Measurements from ENCODE around the gene PPP2R5D.

The PPP2R5D gene

DNA sequence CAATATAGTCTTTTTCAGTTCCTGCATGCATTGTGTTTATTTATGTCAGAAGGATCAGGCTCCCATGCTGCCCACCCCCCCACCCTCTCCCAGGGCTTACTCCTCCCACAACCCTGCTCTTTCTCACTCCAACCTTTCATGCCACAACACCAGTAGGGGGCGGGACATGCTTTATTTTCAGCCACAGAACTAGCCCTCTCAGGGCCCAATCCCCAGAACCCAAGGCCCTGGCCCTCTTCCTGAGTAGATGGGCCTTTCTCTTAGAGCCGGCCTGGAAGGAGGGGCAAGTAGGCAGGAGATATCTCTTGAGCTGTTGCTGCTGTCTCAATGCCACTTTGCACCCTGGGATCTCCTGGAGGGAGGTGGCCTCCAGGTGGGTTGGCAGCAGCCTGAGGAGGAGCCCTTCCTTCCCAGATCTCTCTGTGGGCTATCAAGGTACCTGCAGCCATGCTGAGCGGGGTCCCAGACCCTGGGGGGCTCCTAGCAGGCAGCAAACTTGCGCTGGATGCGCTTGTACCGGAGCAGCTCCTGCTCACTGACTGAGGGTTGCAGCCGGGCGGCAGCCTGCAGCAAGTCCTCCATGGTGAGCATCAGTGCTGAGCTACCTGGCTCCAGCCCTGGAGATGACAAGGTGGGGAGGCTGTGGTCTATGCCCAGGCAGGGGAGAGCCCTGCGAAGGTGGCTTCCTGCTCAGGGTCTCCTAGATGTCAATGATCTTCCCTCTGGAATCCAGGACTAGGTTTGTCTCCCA is 20.3 kb upstream of the PPP2R5D start:
- peak; percentile 26 for DNase-seq

DNA sequence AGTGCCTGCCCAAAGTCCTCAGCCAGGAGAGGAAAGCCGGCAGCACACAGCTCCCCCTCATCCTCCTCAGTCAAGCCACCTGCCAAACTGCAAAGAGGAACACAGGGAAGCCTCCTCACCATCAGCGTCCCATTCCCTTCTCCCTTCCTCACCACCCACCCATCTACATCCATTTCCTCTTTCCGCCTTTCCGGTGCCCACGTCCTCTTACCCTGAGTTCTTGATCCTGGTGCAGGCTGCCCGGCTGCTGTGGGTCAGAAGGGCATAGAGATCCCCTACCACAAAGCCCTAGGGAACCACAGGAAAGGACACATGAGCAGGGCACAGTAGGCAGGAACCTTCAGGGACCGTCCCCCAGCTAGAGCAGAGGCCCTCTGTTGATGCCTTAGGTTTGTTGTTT is 17.8 kb upstream of the PPP2R5D start:
- DNase-seq = no peak

DNA sequence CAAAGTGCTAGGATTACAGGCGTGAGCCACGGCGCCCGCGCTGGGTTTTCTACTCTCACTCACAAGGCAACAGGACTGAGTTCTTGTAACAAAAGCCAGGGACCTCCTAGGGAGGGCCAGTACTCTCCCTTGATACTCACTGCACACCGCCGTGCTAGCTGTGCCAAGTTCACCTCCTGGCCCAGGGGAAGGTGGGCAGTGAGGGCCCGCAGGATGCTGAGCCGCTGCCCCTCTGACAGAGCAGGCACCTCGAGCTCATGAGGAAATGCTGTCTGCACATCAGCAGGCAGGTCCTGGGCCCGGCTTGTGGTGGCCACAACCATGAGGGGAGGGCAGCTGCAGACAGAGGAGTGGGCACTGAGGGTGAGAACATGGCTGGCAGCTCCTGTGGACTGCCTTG is 17.1 kb upstream of the PPP2R5D start:
- DNase-seq = no peak

DNA sequence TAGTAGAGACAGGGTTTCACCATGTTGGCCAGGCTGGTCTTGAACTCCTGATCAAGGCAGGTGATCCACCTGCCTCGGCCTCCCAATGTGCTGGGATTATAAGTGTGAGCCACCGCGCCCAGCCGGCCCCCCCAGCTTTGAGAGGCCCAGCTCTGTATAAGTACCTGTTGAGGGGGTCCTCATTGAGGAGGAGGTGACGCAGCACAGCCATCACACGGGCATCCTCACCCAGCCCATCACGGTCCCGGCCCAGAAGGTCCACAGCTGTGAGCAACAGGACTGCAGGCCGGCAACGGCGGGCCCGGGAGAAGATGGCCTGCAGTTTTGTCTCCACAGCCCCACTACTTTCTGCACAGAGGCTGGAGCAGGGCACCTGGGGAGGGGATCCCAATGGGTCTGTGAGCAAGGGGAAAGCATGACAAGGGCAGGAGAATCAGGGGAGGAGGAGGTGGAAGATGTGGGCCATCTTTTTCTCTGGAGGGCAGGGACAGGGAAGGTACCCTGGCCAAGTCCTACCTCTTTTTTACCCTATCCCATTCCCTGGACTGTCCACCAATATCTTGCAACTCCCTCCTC is 16.2 kb upstream of the PPP2R5D start:
- DNase-seq = no peak

DNA sequence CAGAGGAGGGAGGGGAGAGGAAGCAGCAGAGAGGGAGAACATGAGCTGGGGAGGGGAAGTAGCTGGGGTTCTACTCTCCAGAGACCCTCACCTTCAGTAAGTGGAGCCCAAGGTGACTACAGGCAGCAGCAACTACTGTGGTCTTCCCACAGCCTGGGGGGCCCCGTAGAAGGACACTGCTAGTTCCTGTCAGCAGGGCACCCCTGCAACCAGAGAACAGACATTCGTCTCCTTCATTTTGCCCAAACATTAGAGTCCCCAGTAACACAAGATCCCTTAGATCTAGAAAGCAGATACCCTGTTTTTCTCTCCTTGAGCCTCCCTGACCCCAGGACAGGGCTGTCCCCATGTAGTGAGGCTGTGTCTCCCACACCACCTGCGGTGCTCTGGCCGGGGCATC is 15.6 kb upstream of the PPP2R5D start:
- no peak for DNase-seq

DNA sequence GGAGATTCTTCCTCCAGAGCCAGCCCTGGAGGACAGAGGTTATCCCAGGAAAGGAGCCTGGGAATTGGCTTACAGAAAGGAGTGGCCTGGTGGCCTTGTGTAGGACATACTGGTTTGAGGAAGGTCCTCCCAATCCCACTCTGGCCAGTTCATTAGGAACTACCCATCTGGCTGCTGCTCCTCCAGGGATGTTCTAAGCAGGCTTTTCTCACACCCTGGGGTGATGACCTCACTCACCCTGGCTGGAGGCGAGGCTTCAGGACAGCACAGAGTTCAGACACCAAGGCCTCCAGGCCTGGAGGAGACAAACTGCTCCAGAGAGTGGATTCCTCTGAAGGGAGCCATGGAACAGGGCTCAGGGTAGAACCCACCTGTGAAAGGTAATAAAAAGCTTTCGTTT is 14.9 kb upstream of the PPP2R5D start:
- no peak for DNase-seq

DNA sequence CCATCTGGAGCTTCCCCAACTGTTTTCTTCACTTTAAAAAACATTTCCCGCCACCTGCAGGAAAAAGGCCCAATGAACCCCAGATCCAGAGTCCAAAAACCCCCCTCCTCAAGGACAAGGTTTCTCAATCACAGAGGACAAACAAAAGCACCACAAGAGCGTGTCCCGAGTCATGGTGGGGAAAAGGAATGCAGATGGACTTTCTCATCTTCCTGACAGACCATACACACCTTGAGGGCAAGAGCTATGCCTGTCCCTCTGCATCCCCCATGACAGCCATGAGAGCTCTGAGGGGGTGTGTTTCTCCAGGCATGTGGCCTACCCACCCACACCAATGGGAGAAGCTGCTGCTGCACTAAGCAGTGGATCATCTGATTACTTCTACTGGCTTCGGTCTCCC is 14.4 kb upstream of the PPP2R5D start:
- no peak for DNase-seq

DNA sequence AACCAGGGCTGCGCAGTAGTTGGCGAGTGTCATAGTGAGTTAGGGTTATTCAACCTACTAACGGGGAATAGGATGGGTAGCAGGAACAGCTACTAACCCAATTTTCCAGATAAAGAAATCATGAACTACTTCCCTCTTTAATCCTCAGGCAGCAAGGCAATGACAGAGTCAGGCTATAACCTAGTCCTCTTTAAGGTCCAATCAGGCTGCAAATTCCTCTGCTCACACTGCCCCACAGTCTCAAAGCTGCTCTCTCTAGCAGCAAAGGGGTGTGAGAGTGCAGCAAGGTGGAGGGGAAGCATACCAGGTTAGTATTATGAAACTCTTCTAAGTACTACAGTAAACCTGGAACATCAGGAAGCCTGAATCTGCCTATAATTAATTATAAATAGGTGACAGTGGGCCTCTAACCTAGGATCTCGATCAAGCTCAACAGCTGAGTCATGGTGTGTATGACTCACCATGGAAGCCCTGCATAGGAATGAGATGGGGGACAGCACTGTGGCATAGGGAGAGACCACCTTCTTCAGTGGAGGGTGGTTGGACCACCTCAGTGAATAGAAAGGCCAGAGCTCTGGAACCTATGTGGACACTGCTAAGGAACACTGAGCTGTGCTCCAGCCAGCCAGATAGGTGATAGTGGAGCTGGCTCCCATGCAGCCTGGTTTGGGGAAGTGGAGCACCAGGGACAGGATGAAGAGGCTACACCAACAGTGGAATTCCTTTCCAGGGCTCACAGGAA is 13.3 kb upstream of the PPP2R5D start:
- no peak for DNase-seq

DNA sequence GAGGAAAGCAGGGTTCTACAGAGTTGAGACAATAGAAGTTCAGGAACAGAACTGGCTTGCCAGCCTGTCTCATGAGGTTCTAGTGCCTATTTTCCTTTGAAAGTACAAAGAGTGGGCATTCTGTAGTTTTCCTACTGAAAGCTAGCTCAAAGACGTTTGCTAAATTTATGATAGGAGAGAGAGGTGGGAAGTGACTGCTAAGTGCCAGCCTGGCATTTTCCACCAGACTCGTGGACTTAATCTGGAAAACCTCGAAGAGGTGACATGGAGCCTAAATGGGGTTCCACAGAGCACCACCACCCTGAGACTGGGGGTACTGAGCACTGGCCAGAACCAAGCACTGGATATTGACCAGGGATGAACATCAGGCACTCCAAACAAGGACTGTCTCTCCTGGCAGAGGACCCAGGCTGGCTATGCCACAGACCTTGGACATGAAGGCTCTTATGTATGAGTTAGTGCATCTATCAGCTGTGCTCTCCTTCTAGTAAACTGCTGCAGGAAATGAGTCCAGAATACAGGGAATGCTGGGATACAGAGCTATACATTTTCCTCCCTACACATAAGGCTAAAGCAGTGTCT is 12.5 kb upstream of the PPP2R5D start:
- DNase-seq = no peak

DNA sequence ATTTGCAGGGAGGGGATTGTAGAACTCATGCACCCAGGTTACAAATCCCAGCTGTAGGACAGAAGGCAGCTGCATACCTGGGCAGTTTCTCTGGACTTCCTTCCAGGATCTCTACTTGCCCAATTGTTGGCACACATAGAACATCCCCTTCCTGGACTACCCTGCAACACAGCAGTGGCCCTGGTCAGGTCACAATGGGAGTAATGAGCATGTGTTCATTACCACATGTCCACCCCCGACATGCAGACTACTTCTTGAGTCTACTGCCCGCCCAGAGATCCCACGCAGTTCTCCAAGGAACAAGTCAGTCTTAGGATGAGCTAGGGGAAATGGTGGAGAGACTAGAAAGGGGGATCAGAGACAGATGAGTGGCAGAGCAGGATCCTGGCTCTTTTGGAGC is 10.4 kb upstream of the PPP2R5D start:
- DNase-seq = no peak

DNA sequence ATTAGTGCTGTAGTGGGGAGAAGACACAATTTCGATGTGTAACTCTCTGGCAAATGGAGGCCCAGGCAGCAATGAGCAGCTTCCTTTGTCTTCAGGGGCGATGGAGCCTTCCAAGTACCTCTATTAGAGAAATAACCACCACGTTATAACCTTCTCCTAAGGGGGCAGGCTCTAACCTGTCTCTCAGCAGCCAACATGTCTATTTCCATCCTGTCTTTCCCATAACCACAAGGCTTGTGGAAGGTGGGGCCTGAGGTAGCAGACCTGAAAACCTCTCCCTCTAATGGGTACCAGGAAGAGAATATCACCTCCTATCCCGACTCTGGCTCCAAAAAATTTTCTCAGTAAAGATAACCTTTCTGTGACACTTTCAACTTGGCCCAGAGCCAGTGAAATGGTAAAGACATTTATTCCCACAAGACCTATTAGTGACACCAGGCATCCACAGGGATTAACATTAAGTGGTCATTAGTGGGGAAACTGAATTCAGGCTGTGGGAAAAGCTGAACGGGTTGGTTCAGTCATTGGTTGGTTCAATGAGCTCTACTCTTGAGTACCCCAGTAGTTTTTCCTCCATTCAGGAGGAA is 9.4 kb upstream of the PPP2R5D start:
- DNase-seq = no peak

DNA sequence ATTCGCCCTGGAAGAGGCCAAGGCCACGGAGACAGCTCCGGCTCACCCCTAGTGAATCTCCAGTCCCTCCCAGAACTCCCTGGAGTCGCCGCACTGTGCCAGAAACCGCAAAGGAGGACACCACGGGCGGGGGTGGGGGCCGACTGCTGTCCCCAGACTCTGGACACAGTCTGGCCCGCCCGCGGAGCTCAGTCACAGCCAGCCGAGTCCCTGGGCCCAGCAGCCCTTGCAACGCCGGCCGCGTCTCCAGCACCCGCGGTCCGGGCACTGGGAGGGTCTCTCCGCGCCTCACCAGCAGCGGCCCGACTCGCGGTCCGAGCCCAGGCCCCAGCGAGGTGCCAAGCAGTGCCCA is 5.9 kb upstream of the PPP2R5D start:
- peak; percentile 7 for DNase-seq

DNA sequence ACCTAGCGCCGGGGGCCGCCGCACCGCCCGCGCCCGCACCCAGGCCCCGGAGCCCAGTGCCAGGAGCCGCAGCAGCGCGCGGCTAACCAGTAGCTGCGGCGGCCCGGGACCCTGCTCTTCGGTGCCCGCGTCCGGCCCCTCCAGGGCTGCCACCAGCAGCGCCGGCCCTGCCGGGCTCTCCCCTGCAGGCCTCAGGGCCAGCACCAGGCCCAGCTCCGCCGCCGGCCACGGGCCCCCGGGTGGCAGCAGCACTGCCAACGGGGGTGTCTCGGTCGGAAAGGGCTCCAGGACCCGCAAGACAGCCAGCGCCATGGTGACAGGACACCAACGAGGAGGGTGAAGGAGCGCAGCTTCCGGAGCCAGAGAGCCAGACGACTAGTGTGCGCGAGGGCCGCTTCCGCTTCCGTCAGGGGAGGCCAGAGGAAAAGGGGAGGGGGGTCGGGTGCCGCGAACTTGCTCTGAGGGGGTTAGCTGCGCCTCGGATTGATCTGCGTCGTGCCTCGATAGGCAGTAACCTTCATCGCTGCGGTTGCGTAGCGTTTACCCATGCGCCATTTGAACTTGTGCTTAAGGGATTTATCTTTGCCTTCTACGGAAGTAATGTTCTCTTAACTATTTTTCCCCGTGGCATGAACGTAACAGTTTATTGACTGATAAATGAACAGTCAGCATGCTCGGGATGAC is 5.4 kb upstream of the PPP2R5D start, which contains the start of gene PEX6:
Gene PEX6, minus strand, starts transcription at position 343 of the 684 bp plus-strand sequence. Its CDS starts 31 bp downstream, at position 312.
- DNase-seq = peak; percentile 87

DNA sequence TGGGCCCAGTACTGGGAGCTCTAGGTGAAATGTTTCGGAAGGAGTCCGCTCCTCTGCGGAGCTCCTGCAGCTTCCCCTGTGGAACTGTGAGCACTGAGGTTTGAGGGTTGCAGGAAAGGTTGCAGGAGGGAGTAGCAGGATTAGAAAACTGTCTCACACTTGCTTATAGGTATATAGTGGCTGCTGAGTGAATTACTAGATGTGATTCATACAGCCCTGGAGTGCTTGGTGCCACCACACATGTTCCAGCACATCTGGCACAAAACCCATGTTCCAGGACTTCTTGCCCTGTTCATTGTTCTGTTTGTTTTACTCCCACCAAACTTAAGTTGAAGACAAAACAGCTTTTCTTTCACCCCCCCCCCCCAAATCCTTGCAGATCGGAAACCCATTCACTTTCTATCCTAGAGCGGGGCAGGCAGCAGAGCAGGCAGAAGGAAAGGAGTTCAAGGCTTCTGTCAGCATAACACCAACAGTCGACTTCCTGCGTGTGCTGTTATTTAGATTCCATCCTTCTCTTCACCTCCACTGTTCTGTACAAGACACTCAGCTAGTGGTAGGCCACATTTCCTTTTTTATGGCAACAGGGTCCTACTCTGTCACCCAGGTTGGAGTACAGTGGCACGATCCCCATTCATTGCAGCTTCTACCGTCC is 4.7 kb upstream of the PPP2R5D start:
- no peak for DNase-seq

DNA sequence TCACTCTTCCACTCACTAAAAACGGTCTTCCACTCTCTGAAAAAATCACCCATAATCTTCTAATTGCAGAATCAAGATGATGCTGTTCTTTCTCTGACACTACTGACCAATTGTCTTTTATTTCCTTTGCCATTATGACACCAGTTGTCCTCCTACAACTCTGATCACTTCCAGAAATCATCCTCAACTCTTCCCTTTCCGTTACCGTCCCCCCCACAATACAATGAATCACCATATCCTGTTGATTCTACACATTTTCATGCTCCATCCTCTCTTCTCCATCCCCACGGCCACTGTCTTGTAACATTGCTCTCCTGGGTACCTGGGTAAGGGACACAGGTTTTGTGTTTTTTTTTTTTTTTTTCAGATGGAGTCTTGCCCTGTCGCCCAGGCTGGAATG is 2.5 kb upstream of the PPP2R5D start:
- no peak for DNase-seq

DNA sequence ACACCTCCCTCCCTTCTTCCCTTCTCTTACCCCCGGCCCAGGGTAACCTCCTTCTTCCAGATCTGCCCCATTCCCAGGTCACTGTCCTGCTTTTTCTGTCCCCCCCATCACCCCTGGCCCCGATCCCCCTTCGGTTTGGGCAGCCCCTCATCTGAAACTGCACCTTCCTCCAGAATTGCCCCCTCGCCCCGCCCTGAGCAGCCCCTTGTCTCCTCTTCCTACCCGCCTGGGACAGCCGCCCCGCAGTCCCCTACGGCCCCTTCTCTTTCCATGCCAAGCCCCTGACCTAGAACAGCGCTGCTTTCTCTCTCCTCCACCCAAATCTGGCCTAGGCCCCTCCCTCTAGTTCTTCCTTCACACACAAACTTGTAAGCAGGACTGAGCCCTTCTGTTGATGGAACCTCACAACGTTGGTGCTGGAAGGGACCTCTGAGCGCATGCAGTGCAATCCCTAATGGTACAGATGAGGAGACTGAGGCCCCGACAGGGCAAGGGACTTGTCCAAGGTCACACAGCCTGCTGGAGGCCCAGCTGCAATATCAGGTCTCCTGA is 630 bp downstream of the PPP2R5D start:
- no peak for DNase-seq

DNA sequence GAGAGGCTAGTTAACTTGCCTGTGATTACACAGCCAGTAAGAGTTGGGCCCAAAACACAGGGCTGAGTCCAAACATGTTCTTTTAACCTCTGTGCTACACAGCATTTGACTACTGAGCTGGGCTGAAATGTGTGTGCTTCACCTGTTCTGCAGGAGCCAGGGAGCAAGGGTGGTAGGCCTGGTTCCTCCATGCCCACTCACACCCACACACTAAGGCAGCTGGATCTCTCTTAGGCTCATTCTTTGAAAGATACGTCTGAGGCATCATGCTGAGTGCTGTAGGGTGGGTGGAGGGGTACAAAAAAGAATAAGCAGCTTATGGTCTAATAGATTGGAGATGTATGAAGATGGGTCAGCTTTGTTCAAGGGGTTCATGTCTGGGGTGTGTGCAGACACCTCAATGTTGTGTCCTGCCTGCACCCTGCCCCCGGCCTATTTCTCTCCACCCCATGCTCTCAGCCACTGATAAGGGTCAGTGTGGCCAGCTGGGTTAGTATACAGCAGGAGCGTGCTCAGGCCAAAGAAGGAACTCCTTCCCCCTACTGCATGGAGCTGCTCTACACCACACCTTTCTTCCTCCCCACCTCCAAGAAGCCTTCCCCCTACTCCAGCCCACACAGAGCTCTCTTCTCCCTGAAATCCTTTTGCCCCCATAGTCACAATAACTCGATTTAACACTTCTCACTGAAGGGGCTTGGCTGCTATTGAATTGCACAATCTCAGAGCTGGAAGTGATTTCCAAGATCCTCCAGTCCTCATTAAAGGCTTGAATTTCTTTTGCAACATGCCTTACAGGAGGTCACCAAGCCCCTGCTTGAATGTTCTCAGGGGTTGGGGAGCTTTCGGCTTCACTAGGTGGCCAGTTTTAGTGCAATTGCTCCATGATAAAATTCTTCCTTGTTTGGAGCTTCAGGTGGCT is 3.4 kb downstream of the PPP2R5D start:
- no peak for DNase-seq

DNA sequence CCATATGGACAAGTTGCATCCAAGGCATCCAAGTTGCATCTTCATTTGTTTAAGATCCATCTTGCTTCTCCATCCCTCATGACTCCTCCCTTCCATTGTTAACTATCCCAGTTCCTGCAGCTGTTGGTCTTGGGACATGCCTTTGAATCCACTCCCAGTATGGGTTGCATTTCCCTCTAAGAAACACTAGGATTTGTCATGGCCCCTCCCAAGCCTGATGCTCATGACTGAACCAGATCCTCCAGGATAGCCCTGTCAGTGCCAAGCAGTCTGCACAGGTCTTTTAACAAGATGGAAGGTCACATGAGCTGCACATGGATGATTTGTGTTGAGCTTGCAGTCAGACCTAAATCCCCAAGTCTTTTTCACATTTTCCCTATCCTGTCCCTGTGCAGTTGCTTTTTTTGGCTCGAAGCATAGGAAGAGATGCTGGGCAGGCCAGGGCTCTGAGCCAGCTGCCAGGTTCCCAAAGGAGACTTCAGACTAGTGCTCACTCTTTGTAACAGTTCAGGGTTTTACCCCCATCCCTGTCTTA is 4.2 kb downstream of the PPP2R5D start:
- no peak for DNase-seq

DNA sequence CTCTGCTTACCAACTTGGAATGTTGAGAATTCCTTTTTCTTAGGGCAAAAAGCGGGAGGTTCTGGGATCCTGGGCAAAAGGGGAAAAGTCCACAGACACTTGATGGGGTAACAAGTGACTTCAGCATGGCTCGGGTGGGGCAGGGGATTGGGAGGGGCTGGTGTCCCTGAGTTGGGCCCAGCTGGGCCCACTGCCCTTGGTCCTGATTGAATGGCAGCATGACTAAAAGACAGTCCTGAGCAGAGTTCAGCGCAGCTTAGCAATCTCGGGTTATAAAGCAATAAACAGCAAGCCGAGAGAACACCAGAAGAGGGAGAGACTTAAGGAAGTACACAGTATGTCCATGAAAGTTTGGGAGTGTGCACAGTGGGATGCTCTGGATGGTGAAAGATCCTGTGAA is 5.6 kb downstream of the PPP2R5D start:
- no peak for DNase-seq

DNA sequence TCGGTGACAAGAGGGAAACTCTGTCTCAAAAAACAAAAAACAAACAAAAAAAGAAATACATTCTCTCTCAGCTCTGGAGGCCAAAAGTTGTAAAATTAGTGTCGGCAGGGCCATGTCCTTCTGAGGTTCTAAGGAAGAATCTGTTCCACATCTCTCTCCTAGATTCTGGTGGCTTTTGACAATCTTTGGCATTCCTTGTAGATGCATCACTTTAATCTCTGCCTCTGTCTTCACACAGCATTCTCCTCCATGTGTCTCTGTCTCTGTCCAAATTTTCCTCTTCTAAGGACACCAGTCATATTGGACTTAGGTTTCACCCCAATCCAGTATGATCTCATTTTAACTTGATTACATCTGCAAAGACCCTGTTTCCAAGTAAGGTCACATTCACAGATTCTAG is 9.1 kb downstream of the PPP2R5D start:
- DNase-seq = no peak

DNA sequence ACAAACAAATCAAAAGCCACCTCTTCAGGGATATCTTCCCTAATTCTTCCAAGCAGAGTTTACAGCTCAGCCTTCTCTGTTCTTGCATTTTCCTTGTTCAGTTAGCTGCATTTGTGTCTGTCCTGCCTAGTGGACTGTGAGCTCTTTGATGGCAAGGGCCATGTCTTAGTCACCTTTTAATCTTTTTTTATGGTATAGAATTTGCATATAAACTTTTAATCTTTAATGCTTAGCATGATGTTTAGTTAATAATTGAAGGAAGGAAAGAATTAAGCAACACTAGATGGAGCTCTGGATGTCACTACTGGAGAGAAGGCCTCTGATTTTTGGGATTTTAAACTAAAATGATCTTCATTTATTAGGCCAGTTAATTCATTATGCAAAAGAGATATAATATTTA is 12.1 kb downstream of the PPP2R5D start:
- no peak for DNase-seq
